GM12878 (cell line): ENCODE results near the gene PRM1.

Experiments used
- CBX5 ChIP-seq: sonication (generic); IDR thresholded peaks from 2 replicates; pipeline ENCODE4 v1.6.1; 2016; ENCODE audit warnings: low read depth, moderate library complexity, mild to moderate bottlenecking, inconsistent platforms
- CHD1 ChIP-seq: IDR thresholded peaks from 2 replicates; pipeline ENCODE4 v1.6.1; 2012; ENCODE audit warnings: low read depth, low read length, improper control_type of control experiment
- EP300 ChIP-seq, 2 experiments: fragments of 150-350 bp in 1 of 2; IDR thresholded peaks; 2 replicates each; pipeline ENCODE4 v1.6.1; 2011 to 2012; ENCODE audit warnings: low read depth in 2 of 2, low read length in 2 of 2, borderline replicate concordance in 1 of 2, improper control_type of control experiment in 1 of 2, inconsistent platforms in 1 of 2; ENCODE audit not compliant: control insufficient read depth in 1 of 2
- KDM1A ChIP-seq: fragments of 200-600 bp; sonication (generic); IDR thresholded peaks from 2 replicates; pipeline ENCODE4 v1.6.1; 2016; ENCODE audit warnings: borderline replicate concordance
- NFYB ChIP-seq: IDR thresholded peaks from 2 replicates; pipeline ENCODE4 v1.6.1; 2011; ENCODE audit warnings: low read depth, mild to moderate bottlenecking, low read length, improper control_type of control experiment, moderate library complexity; ENCODE audit not compliant: insufficient read depth
- POLR2AphosphoS5 ChIP-seq: IDR thresholded peaks from 2 replicates; pipeline ENCODE4 v1.6.1; 2011; ENCODE audit warnings: mild to moderate bottlenecking, low read length, inconsistent platforms
- SPI1 ChIP-seq: IDR thresholded peaks from 2 replicates; pipeline ENCODE4 v1.6.1; 2011; ENCODE audit warnings: low read depth, mild to moderate bottlenecking, low read length, moderate library complexity, borderline replicate concordance; ENCODE audit not compliant: insufficient read depth
- TAF1 ChIP-seq: IDR thresholded peaks from 2 replicates; pipeline ENCODE4 v1.6.1; 2011; ENCODE audit warnings: mild to moderate bottlenecking, low read depth, low read length, borderline replicate concordance
- TCF12 ChIP-seq: IDR thresholded peaks from 2 replicates; pipeline ENCODE4 v1.6.1; 2011; ENCODE audit warnings: low read depth, mild to moderate bottlenecking, low read length
- ZNF24 ChIP-seq: fragments of 450-650 bp; IDR thresholded peaks from 2 replicates; pipeline ENCODE4 v1.6.1; 2017; ENCODE audit warnings: antibody characterized with exemption, mild to moderate bottlenecking
- TF ChIP-seq, protein P1 (sequence below), 3 experiments: IDR thresholded peaks in 2 of 3; conservative IDR thresholded peaks in 1 of 3; 2 replicates each; pipeline ENCODE4 v1.5.1; 2011; ENCODE audit warnings: low read depth in 3 of 3, low read length in 3 of 3, mild to moderate bottlenecking in 3 of 3, control low read depth in 2 of 3, moderate library complexity in 2 of 3, inconsistent platforms in 1 of 3, mixed read lengths in 1 of 3; ENCODE audit not compliant: control insufficient read depth in 2 of 3, insufficient read depth in 1 of 3; ENCODE audit errors: extremely low read depth in 1 of 3

- TF ChIP-seq EP300 (IDR thresholded peaks at IDR 0.05; ENCODE audit: borderline replicate concordance in 1 of 2, control insufficient read depth in 1 of 2, low read depth in 2 of 2, low read length in 2 of 2) (no peak), SPI1 (no peak), CBX5 (no peak), TAF1 (no peak), POLR2AphosphoS5 (no peak), CHD1 (no peak), NFYB (no peak), KDM1A (no peak), TCF12 (no peak), ZNF24 (no peak)
- TF ChIP-seq, protein P1, sequence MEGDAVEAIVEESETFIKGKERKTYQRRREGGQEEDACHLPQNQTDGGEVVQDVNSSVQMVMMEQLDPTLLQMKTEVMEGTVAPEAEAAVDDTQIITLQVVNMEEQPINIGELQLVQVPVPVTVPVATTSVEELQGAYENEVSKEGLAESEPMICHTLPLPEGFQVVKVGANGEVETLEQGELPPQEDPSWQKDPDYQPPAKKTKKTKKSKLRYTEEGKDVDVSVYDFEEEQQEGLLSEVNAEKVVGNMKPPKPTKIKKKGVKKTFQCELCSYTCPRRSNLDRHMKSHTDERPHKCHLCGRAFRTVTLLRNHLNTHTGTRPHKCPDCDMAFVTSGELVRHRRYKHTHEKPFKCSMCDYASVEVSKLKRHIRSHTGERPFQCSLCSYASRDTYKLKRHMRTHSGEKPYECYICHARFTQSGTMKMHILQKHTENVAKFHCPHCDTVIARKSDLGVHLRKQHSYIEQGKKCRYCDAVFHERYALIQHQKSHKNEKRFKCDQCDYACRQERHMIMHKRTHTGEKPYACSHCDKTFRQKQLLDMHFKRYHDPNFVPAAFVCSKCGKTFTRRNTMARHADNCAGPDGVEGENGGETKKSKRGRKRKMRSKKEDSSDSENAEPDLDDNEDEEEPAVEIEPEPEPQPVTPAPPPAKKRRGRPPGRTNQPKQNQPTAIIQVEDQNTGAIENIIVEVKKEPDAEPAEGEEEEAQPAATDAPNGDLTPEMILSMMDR (IDR thresholded peaks at IDR 0.05 in 2 of 3, conservative IDR thresholded peaks at IDR 0.05 in 1 of 3; ENCODE audit: control insufficient read depth in 2 of 3, extremely low read depth in 1 of 3, insufficient read depth in 1 of 3, low read depth in 3 of 3, low read length in 3 of 3), result no peak
These were observed 10.1 kb upstream of the PRM1 start for GRCh38 chr16:11291091-11291703.
